ENCODE measurements around the gene GRIK5. TPM values are rescaled to one million over a fixed set of nuclear protein-coding genes. Genes with fewer than 3 reads are reported as not detected.

GRIK5 gene, protein sequence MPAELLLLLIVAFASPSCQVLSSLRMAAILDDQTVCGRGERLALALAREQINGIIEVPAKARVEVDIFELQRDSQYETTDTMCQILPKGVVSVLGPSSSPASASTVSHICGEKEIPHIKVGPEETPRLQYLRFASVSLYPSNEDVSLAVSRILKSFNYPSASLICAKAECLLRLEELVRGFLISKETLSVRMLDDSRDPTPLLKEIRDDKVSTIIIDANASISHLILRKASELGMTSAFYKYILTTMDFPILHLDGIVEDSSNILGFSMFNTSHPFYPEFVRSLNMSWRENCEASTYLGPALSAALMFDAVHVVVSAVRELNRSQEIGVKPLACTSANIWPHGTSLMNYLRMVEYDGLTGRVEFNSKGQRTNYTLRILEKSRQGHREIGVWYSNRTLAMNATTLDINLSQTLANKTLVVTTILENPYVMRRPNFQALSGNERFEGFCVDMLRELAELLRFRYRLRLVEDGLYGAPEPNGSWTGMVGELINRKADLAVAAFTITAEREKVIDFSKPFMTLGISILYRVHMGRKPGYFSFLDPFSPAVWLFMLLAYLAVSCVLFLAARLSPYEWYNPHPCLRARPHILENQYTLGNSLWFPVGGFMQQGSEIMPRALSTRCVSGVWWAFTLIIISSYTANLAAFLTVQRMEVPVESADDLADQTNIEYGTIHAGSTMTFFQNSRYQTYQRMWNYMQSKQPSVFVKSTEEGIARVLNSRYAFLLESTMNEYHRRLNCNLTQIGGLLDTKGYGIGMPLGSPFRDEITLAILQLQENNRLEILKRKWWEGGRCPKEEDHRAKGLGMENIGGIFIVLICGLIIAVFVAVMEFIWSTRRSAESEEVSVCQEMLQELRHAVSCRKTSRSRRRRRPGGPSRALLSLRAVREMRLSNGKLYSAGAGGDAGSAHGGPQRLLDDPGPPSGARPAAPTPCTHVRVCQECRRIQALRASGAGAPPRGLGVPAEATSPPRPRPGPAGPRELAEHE
- total RNA-seq = 3.7 and 3.8 TPM in 2 replicates
- long read RNA-seq, partial matches to known transcripts = 0 of 1 reads
- long read RNA-seq, other reads (novel, unspliced or antisense) = 1 of 1 reads

DNA sequence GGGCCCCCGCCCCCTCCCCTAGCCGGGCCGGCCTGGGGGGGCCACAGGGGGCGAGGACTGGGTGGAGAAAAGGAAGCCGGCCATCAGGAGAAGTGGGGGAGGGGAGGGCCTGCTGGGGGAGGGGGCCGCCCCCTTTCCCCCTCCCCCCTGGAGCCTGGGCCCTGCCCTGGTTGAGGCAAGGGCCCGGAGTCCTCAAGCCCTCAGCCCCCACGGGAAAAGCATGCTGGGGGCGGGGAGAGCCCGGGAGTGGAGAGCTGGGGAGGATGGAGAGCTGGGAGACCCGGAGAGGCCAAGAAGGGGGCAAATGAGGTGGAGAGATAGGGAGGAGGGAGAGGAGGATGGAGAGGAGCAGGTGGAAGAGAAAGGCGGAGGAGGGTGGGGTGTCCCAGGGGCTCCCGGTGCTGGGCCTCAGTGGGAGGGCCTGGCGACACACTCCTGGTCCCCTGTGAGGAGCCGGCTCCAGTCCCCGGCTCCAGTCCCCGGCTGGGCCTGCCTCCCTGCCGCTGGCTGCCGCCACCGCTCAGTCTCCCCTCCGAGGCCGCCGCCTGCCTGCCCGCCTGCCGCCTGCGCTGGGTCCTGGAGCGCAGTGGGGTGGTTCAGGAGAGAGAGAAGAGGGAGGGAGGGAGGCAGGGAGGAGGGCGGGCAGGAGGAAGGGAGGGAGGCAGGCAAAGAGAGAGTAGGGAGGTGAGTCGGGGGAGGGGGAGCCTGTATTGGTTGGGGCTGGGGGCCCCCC is at the start of gene GRIK5:
TSS of gene GRIK5 (minus strand) at position 588 of the 733 bp plus-strand sequence. CDS start 4,436 bp downstream, outside the sequence.
- H3K27me3 Mint-ChIP-seq (ENCODE audit: low read depth) = peaks cover 16% of the 10 kb centered on the region
- H3K27ac Mint-ChIP-seq (ENCODE audit: unreplicated experiment) = no peak within 1 kb of the TSS
- peaks cover 10% of the 10 kb centered on the region for H3K4me1 Mint-ChIP-seq
- H3K36me3 Mint-ChIP-seq (ENCODE audit: low read depth) = no peaks in the 10 kb centered on the region
- no peaks in the 10 kb centered on the region for H3K9me3 Mint-ChIP-seq
- DNase-seq (ENCODE audit: low read depth, low spot score) = no peak
- H3K4me3 Mint-ChIP-seq = peak within 1 kb of the TSS; percentile 58
- TF ChIP-seq, protein P1, sequence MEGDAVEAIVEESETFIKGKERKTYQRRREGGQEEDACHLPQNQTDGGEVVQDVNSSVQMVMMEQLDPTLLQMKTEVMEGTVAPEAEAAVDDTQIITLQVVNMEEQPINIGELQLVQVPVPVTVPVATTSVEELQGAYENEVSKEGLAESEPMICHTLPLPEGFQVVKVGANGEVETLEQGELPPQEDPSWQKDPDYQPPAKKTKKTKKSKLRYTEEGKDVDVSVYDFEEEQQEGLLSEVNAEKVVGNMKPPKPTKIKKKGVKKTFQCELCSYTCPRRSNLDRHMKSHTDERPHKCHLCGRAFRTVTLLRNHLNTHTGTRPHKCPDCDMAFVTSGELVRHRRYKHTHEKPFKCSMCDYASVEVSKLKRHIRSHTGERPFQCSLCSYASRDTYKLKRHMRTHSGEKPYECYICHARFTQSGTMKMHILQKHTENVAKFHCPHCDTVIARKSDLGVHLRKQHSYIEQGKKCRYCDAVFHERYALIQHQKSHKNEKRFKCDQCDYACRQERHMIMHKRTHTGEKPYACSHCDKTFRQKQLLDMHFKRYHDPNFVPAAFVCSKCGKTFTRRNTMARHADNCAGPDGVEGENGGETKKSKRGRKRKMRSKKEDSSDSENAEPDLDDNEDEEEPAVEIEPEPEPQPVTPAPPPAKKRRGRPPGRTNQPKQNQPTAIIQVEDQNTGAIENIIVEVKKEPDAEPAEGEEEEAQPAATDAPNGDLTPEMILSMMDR (conservative IDR thresholded peaks at IDR 0.05) = no peak

DNA sequence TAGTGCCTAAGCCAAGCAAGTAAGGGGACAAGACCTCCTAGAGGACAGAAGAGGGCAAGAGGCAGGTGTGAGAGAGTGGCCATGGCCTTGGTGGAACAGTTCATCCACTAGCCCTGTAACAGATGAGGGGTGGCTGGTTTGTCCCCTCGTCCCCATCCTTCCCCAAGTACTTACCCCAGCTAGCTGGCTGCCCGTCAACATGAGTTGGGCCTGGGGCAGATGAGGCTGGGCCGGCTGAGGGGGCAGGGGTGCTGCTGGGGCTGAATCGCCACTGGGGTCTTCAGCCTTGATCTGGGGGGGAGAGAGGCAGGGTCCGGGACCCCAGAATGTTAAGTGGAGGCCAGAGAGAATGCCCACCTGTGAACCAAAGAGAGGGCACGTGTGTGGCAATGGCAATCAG is 47.1 kb upstream of the GRIK5 start:
- no peak for DNase-seq (ENCODE audit: low read depth, low spot score)
- H3K27ac Mint-ChIP-seq (ENCODE audit: unreplicated experiment) = no peak overlapping the region
- no peaks in the 10 kb centered on the region for H3K9me3 Mint-ChIP-seq
- H3K36me3 Mint-ChIP-seq (ENCODE audit: low read depth) = no peaks in the 10 kb centered on the region
- no peak overlapping the region for H3K4me3 Mint-ChIP-seq
- peaks cover 9% of the 10 kb centered on the region for H3K4me1 Mint-ChIP-seq
- TF ChIP-seq, protein P1 (conservative IDR thresholded peaks at IDR 0.05) = no peak
- no peaks in the 10 kb centered on the region for H3K27me3 Mint-ChIP-seq (ENCODE audit: low read depth)

DNA sequence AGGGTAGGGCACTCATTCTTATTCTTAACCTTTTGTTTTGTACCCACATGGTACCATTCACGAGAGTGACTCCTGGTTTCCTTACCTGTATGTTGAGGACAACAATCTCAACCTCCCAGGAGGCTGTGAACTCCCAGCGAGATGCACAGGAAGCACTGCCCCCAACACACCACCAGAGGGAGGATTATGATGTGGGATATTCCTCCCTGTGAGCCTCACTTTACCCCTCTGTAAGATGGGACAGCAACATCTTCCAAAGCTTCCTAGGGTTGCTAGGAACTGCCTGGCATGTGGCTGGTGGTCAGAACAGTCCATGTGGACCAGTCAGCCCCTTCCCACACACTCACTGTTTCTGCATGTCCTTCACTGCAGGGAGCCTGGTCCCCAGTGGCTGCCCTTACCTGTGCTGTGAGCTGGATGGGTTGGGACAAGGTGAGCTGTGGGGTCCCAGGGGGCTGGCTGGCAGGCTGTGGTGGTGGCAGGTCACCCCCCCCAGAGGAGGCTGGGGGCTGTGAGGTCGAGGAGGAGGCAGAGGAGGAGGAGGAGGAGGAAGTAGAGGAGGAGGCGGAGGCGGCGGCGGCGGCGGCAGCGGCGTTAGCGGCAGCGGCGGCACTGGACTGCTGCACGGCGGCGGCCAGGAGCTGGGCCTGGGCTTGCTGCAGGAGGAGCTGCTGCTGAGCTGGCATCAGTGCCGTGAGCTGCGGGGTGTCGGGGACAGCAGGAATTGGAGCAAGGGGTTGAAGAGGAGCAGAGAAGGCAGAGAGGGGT is 46.5 kb upstream of the GRIK5 start:
- H3K4me3 Mint-ChIP-seq = no peak overlapping the region

DNA sequence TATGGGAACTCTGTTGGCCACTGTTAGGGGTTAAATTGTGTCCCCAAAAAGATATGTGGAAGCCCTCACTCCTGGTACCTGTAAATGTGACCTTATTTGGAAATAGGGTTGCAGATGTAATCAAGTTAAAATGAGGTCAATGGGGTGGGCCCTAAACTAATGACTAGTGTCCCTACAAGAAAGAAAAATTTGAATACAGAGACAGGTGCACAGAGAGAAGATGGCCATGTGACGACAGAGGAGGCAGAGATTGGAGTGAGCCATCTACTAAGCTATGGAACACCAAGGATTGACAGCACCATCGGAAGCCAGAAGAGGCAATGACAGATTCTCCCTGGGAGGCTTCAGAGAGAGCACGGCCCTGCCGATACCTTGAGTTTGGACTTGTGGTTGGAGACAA is 45.7 kb upstream of the GRIK5 start:
- H3K27ac Mint-ChIP-seq (ENCODE audit: unreplicated experiment) = no peak overlapping the region
- H3K27me3 Mint-ChIP-seq (ENCODE audit: low read depth) = peaks cover 3% of the 10 kb centered on the region
- H3K9me3 Mint-ChIP-seq = no peaks in the 10 kb centered on the region
- TF ChIP-seq, protein P1 (conservative IDR thresholded peaks at IDR 0.05) = no peak
- no peak for DNase-seq (ENCODE audit: low read depth, low spot score)
- H3K4me3 Mint-ChIP-seq = no peak overlapping the region
- H3K36me3 Mint-ChIP-seq (ENCODE audit: low read depth) = no peaks in the 10 kb centered on the region
- peaks cover 9% of the 10 kb centered on the region for H3K4me1 Mint-ChIP-seq

More for the DNA sequence above, 46.5 kb upstream of the GRIK5 start:
- TF ChIP-seq, protein P1 (conservative IDR thresholded peaks at IDR 0.05) = no peak
- no peak for DNase-seq (ENCODE audit: low read depth, low spot score)
- Mint-ChIP-seq H3K9me3 (no peaks in the 10 kb centered on the region), H3K27ac (ENCODE audit: unreplicated experiment) (no peak overlapping the region), H3K27me3 (ENCODE audit: low read depth) (no peaks in the 10 kb centered on the region), H3K36me3 (ENCODE audit: low read depth) (no peaks in the 10 kb centered on the region), H3K4me1 (peaks cover 9% of the 10 kb centered on the region)

Data from neural crest cell (in vitro differentiated cells).